Stimulated activated naive B cell treated with anti-CD40 and anti-IgM and Interleukin-4, amounts not matched to agents 10 μg/mL and 1 μg/mL and 100 μg/mL, for 72 hours (primary cell): ENCODE results near the gene KCNJ1.

Source experiments
- ATAC-seq, 2 donors: fragments of 150-1000 bp; cut with Tn5 transposase; replicated peaks; 2 replicates each; pipeline ENCODE4 v1.10.0; 2021; ENCODE audit warnings: moderate library complexity in 1 of 2
- DNase-seq: peaks from one replicate; pipeline ENCODE4 v3.0.0; 2021
- H3K27ac Mint-ChIP-seq: one replicate; pipeline ENCODE4 v1.8.0; 2022; ENCODE audit warnings: mild to moderate bottlenecking, mixed read lengths
- H3K27me3 Mint-ChIP-seq, 2 donors: one replicate each; pipeline ENCODE4 v1.8.0; 2022; ENCODE audit warnings: mixed read lengths in 2 of 2
- H3K36me3 Mint-ChIP-seq, 2 donors: one replicate each; pipeline ENCODE4 v1.8.0; 2022; ENCODE audit warnings: mixed read lengths in 2 of 2, mild to moderate bottlenecking in 1 of 2
- H3K4me1 Mint-ChIP-seq, 2 donors: one replicate each; pipeline ENCODE4 v1.8.0; 2022; ENCODE audit warnings: mixed read lengths in 2 of 2, mild to moderate bottlenecking in 1 of 2
- H3K4me3 Mint-ChIP-seq, 2 donors: one replicate each; pipeline ENCODE4 v1.8.0; 2022; ENCODE audit warnings: mild to moderate bottlenecking in 2 of 2, mixed read lengths in 2 of 2, moderate library complexity in 1 of 2
- H3K9me3 Mint-ChIP-seq, 2 donors: one replicate each; pipeline ENCODE4 v1.8.0; 2022; ENCODE audit warnings: mixed read lengths in 2 of 2, mild to moderate bottlenecking in 1 of 2

Gene KCNJ1

DNA sequence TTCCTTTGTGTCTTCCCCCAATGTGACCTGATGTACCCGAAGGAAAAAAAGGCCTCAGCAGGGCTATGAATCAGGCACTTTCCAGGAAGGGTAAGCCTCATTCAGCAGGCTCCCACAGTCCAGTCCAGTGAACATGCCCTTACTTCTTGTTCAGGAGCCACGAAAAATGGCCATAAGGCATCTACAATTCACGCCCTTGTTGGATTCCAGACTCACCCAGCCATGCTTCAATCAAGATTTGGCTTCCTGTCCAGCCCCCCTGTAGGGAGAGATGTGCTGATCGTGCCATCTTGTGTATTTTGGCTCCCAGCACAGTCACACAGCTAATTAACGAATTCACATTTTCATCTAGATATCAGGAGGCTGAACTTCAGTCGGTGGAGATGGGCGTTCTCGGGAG lies 14.1 kb upstream of the KCNJ1 start:
- DNase-seq = no peak
- Mint-ChIP-seq H3K9me3 (no peaks in the 10 kb centered on the region), H3K36me3 (no peaks in the 10 kb centered on the region), H3K27me3 (peaks cover 58 to 81% of the 10 kb centered on the region in 2 donors), H3K27ac (no peak overlapping the region), H3K4me1 (no peaks in the 10 kb centered on the region), H3K4me3 (no peak overlapping the region)
- no peak for ATAC-seq

DNA sequence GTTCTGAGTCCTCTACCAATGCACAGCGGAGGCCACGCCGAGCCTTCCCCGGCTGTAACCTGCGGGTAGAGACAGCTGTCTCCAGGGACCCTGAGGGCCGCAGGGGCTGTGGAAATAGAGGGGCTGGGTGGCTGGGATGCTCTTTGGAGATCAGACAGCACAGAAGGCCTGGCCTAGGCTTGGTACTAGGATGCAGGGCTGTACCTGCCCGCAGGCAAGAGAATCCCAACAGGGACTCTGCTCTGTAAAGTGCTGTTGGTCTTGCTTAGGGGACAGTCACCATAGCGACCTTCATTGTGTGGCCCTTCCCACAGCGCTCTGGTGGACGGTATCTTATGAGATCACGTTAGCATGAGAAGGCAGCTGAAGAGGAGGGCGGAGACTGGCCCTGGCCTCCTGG lies 12.7 kb upstream of the KCNJ1 start:
- ATAC-seq = no peak

DNA sequence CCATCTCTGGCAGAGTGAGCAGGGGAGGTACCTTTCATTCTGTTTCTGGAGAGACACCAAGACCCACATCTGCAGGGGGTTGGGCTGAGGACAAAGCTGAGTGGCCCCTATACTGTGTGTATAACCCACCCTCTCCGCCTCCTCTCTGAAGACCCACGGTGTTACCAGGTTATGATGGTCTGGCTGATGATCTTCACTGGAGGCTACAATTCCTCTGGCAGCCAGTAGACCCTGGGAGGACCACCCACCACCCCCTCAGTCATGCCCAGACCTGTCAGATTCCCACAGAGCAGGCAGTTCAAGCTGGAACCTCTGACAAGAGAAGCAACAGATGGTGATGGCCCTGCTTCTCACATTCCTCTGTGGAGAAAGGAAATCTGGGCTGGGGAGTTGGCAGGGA lies 11.4 kb upstream of the KCNJ1 start:
- Mint-ChIP-seq H3K4me1 (peaks cover 0 to 3% of the 10 kb centered on the region in 2 donors), H3K9me3 (no peaks in the 10 kb centered on the region), H3K36me3 (no peaks in the 10 kb centered on the region), H3K27ac (no peak overlapping the region), H3K27me3 (peaks cover 50 to 75% of the 10 kb centered on the region in 2 donors), H3K4me3 (no peak overlapping the region)
- DNase-seq (no peak), ATAC-seq (no peak)

More for the DNA sequence above, 12.7 kb upstream of the KCNJ1 start:
- H3K4me3 Mint-ChIP-seq = no peak overlapping the region
- no peaks in the 10 kb centered on the region for H3K4me1 Mint-ChIP-seq
- no peak for DNase-seq
- no peak overlapping the region for H3K27ac Mint-ChIP-seq
- no peaks in the 10 kb centered on the region for H3K36me3 Mint-ChIP-seq
- peaks cover 53 to 75% of the 10 kb centered on the region in 2 donors for H3K27me3 Mint-ChIP-seq
- no peaks in the 10 kb centered on the region for H3K9me3 Mint-ChIP-seq

DNA sequence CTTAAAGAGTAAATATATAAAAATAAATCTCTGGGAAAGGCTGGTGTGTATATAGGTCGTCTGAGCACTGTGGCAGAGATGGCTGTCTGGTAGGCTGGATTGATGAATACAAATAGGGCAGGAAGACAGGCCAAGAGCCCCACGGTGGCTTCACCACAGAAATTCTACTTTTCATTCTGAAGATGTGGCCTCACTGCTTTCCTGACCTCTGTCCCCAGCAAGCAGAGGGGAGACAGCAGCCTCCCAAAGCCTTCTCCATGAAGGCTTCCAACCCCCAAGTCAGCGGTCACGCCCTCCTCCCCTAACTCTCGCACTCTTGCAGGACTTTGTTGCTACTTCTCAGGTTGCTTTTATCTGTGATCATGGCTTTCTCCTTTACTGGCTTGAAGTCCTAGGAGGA lies 10.6 kb upstream of the KCNJ1 start:
- no peaks in the 10 kb centered on the region for H3K9me3 Mint-ChIP-seq
- peaks cover 45 to 74% of the 10 kb centered on the region in 2 donors for H3K27me3 Mint-ChIP-seq
- H3K4me3 Mint-ChIP-seq = no peak overlapping the region
- peaks cover 0 to 3% of the 10 kb centered on the region in 2 donors for H3K4me1 Mint-ChIP-seq
- no peak for DNase-seq
- H3K27ac Mint-ChIP-seq = no peak overlapping the region
- H3K36me3 Mint-ChIP-seq = no peaks in the 10 kb centered on the region
- no peak for ATAC-seq

DNA sequence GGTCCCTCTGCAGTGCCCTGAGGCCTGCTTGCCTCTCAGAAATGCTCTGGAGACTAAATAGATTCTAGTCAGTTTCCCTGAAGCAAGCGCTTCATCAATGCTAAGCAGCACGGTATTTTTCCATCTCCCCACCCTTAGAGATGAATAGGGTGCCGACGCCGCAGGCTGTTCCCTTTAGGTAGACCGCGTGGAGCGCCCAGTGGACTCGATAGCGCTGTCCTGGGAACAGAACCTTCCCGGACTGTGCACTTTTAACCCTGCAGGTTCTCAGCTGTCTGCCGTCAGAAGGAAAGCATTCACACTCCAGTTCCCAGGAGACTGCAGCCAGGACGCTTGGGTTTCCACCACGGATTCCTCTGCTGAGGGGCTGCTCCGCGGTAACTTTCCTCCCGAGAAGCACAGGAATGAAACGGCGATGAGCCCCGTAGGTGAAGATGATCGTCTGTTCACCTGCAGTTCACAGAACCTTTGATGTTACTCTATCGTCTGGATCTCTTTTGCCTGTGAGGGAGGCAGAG lies 9.1 kb upstream of the KCNJ1 start:
- no peak for DNase-seq
- no peak for ATAC-seq
- H3K27me3 Mint-ChIP-seq = peaks cover 43 to 74% of the 10 kb centered on the region in 2 donors
- H3K27ac Mint-ChIP-seq = no peak overlapping the region
- H3K9me3 Mint-ChIP-seq = no peaks in the 10 kb centered on the region
- no peak overlapping the region for H3K4me3 Mint-ChIP-seq
- H3K36me3 Mint-ChIP-seq = no peaks in the 10 kb centered on the region
- H3K4me1 Mint-ChIP-seq = peaks cover 0 to 3% of the 10 kb centered on the region in 2 donors

DNA sequence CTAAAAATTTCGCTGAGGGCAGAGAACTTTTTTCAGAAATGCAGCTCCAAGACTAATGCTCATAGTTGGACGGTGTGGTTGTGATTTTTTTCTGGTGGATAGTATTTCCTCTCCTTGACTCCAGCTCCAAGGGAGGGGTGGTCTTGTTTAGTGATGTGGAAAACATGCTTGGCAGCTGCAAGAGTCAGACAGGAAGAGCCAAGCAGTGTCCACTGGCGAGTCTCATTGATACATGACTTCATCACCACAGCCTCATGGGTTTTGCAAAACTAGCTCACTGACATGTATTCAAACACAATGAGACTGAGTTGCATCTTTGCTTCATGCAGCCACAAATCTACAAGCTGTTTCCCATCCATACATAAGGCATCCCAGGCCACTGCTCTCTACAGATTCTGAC lies 7.3 kb upstream of the KCNJ1 start:
- Mint-ChIP-seq H3K27me3 (peaks cover 36 to 70% of the 10 kb centered on the region in 2 donors), H3K9me3 (no peaks in the 10 kb centered on the region), H3K36me3 (no peaks in the 10 kb centered on the region), H3K4me1 (peaks cover 0 to 3% of the 10 kb centered on the region in 2 donors), H3K4me3 (no peak overlapping the region), H3K27ac (no peak overlapping the region)
- DNase-seq = no peak
- no peak for ATAC-seq

DNA sequence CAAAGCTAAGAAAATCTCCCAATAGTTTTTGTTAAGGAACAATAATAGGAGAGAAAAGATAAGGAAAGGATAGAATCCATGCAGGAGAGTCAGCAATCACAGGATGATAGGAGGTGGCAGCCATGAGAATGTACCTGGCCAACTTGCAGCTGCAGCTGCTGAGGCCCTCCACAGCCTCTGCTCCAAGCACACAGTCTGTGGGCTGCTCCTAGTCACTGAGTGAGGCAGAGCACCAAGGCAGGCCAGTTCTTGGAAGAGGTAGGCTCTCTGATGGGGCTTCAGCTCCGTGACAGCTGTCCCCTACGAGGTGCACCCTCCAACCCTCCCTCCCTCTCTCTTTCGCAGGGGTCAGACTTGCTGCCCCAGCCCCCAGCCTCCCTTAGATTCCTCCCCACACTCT lies 5.5 kb upstream of the KCNJ1 start:
- Mint-ChIP-seq H3K9me3 (no peaks in the 10 kb centered on the region), H3K36me3 (no peaks in the 10 kb centered on the region), H3K27me3 (peaks cover 33 to 56% of the 10 kb centered on the region in 2 donors), H3K4me1 (peaks cover 0 to 3% of the 10 kb centered on the region in 2 donors), H3K4me3 (no peak overlapping the region), H3K27ac (no peak overlapping the region)
- ATAC-seq (no peak), DNase-seq (no peak)

DNA sequence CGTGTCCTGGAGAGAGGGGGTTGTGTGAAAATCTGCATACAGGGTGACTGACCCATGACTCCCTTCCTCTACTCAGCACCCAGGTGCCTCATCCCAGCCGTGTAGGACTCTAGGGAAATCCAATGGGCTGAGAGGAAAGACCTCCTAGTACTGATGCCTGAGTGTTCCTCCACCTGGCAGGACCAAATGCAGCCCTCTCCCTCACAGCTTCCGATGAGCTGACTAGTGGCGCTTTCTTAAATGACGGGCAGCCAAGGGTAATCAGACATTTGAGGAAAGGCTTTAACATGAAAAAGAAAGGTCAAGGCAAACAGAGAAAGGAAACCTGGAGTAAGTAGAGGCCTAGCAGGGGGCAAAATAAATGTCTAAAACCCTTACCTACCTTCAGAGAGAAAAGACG lies 5.0 kb upstream of the KCNJ1 start:
- H3K36me3 Mint-ChIP-seq = no peaks in the 10 kb centered on the region
- H3K27me3 Mint-ChIP-seq = peaks cover 29 to 52% of the 10 kb centered on the region in 2 donors
- no peak for DNase-seq
- H3K4me3 Mint-ChIP-seq = no peak overlapping the region
- ATAC-seq = no peak
- H3K4me1 Mint-ChIP-seq = peaks cover 0 to 3% of the 10 kb centered on the region in 2 donors
- H3K27ac Mint-ChIP-seq = no peak overlapping the region
- no peaks in the 10 kb centered on the region for H3K9me3 Mint-ChIP-seq

DNA sequence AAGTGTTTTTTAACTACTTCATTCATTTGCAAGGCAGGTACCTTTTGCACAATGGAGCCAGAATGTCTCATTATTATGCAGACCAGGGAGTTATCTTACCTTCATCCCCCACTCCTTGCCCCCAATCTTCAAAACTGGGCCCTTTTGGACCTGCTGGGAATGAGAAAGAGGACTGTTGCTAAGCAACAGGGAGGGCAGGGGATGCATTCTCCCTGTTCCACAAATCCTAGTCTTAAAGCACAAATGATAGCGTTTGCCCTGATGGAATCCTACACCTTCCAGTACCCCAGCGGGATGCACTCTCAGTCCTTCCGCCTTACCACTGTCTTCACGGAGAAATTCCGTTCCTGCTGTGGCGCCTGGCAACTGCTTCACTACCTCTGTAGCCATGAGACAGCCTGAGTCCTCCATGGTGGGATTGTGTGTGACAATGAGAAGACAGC lies 4.1 kb upstream of the KCNJ1 start:
- Mint-ChIP-seq H3K36me3 (no peaks in the 10 kb centered on the region), H3K4me1 (peaks cover 0 to 3% of the 10 kb centered on the region in 2 donors), H3K27ac (no peak overlapping the region), H3K27me3 (peaks cover 26 to 46% of the 10 kb centered on the region in 2 donors), H3K9me3 (no peaks in the 10 kb centered on the region), H3K4me3 (no peak overlapping the region)
- DNase-seq = no peak
- no peak for ATAC-seq

DNA sequence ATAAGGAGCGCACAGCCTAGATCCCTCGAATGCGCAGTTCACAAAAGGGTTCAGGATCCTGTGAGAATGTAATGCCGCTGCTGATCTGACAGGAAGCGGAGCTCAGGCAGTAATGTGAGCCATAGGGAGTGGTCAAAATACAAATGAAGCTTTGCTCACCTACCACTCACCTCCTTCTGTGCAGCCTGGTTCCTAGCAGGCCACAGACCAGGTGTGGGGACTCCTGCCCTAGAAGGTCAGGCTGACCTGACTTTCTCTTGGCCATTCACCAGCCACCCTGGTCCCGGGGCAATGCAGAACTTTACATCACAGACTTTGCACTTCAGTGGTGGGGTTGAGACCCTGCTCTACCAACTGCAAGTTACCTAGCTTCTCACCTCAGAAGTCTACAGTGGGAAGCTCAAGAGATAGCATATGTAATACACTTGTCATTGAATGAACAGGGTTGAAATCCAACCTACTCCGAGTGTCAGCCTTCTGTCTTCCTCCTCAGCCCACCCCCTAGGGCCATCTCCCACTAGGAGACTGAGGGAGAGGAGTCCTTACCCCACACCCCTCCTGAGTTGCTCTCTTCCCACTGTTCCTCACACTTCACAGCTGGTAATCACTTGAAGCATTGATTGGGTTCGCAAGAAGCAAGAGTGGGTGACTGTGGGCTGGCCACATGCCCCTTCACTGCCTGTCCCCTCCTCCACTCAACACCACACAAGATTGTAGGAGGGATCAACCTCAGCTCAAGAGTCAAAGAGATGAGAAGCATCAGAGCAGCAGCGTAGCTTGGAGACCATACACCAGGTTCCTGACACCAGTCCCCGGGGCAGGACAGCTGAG lies 2.0 kb upstream of the KCNJ1 start:
- Mint-ChIP-seq H3K27me3 (peaks cover 24 to 42% of the 10 kb centered on the region in 2 donors), H3K4me1 (peaks cover 0 to 3% of the 10 kb centered on the region in 2 donors), H3K4me3 (no peak overlapping the region), H3K27ac (no peak overlapping the region), H3K9me3 (no peaks in the 10 kb centered on the region), H3K36me3 (no peaks in the 10 kb centered on the region)
- ATAC-seq (peak; percentile 67 to 72), DNase-seq (no peak)

DNA sequence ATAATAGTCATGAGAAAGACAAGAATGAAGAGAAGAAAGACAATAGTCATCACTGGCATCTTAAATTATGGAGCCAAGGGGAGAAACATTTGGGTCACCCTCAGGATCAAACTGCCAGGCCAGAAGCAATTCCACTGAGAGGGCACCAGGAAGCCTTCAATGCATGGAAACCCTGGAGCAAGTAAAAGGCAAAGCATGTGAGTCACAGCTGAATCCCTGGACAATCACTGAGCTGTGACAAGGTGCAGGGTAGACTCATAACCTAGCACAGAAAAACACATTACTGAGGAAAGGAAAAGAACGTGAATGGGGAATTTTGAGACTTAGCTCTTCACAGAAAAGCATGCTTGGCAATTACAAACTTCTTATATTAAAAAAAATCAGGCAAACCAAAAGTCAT lies 1.6 kb downstream of the KCNJ1 start:
- H3K36me3 Mint-ChIP-seq = no peaks in the 10 kb centered on the region
- no peak for ATAC-seq
- H3K4me3 Mint-ChIP-seq = no peak overlapping the region
- H3K27me3 Mint-ChIP-seq = peaks cover 7 to 10% of the 10 kb centered on the region in 2 donors
- no peak overlapping the region for H3K27ac Mint-ChIP-seq
- H3K9me3 Mint-ChIP-seq = no peaks in the 10 kb centered on the region
- no peak for DNase-seq
- H3K4me1 Mint-ChIP-seq = peaks cover 7 to 9% of the 10 kb centered on the region in 2 donors

DNA sequence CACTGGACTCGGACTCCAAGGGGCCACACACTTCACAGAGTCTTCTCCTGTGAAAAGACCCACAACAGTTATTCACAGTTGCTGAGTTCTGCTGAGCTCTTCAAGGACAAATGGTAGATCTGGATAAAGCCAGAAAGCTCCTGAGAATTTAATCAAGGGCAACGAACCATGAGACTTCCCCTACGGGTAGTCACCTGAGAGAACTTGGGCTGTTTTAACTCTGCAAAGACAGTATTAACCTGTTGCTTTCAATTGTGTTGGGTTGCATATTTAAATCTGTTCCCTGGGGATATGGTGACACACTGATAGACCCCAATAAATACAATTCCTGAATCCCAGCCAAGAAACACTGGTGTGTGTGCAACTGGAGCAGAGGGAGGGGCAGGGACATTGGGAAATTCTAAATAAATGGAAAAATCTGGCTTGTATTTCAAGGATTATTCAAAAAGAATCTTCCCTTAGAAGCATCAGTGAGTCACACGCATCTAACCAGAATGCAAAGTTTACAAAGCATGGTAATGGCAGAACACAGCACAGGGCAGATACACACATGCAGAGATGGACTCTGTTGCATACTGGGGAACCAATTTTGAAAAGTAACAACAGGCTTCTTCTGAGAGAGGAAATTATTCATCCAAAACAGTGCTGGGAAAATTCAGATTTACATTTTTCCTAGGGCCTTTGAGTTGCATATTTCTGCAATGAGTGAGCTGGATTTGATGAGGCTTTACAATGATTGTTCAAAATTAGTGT lies 4.0 kb downstream of the KCNJ1 start:
- no peak for ATAC-seq
- H3K27me3 Mint-ChIP-seq = peaks cover 7 to 8% of the 10 kb centered on the region in 2 donors
- no peak for DNase-seq
- H3K9me3 Mint-ChIP-seq = no peaks in the 10 kb centered on the region
- H3K4me1 Mint-ChIP-seq = peaks cover 17 to 20% of the 10 kb centered on the region in 2 donors
- H3K27ac Mint-ChIP-seq = no peak overlapping the region
- H3K36me3 Mint-ChIP-seq = no peaks in the 10 kb centered on the region
- H3K4me3 Mint-ChIP-seq = no peak overlapping the region

DNA sequence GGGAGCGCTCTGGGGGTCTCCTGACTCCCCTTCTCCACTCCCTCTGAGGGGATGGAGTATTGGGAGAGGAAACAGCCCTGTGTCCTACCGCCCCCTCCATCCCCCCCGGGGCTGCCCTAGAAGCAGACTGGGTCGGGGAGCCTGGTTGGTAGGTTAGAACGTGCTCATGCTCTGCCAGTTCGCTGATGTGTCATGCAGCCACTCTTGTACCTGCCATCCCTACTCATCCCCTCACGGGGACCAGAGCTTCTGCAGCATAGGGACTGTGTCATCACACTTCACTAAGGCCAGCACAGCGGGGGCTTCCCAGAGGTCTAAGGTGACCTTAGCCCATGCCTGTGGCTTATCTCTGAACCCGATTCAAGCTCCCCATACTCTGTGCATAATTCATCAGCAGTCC lies 4.7 kb downstream of the KCNJ1 start:
- peaks cover 19 to 20% of the 10 kb centered on the region in 2 donors for H3K4me1 Mint-ChIP-seq
- H3K27me3 Mint-ChIP-seq = peaks cover 7 to 8% of the 10 kb centered on the region in 2 donors
- no peak overlapping the region for H3K27ac Mint-ChIP-seq
- no peak overlapping the region for H3K4me3 Mint-ChIP-seq
- no peaks in the 10 kb centered on the region for H3K9me3 Mint-ChIP-seq
- no peak for DNase-seq
- no peaks in the 10 kb centered on the region for H3K36me3 Mint-ChIP-seq
- ATAC-seq = no peak

DNA sequence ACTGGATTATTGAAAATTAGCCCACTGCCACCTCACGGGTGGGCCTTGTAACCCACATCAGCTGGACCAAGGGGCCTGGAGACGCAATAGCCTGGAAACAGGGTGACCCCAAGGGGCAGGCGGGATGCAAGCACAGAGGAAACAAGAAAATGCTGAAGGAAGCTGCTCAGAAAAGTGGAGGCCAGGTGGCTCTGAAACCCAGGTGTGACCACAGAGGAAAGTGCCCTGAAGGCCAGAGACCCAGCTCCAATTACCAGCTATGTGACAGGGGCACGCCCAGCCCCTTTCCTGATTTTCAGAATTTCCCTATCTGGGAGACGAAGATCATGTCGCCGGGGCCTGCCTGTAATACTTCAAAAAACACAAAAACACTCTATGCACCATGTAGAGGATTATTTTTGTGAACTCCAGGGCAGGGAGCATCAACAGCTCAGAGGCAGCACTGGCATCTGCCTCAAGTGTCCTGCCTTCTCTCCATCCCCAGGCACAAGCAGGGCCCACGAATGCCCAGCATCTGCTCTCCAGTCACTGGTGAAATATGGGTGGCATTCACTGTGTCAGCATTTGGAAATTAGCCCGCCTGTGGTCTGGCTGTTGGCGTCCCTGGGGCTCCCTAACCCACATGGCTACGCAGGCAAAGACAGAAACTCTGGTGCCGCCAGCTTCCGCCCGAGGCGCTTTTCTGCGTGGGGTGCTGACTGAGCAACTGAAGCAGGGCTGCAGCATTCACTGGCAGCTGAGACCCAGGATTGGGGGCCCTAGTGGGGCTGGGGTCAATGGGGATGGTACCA lies 6.3 kb downstream of the KCNJ1 start:
- no peak overlapping the region for H3K4me3 Mint-ChIP-seq
- H3K36me3 Mint-ChIP-seq = no peaks in the 10 kb centered on the region
- no peak overlapping the region for H3K27ac Mint-ChIP-seq
- no peaks in the 10 kb centered on the region for H3K9me3 Mint-ChIP-seq
- H3K27me3 Mint-ChIP-seq = peaks cover 7 to 8% of the 10 kb centered on the region in 2 donors
- ATAC-seq (no peak), DNase-seq (no peak)
- H3K4me1 Mint-ChIP-seq = peaks cover 19 to 20% of the 10 kb centered on the region in 2 donors
